Cardiac fibroblast (primary cell): ENCODE results near the gene TMUB2.

Source experiments
- DNase-seq, 2 donors: peaks; one replicate each; pipeline versions ENCODE4 v3.0.0 to v3.0.0-alpha.2; 2010; ENCODE audit warnings: low read depth in 2 of 2
- H3K4me3 ChIP-seq, 2 donors: replicated peaks in 1 of 2; 1 replicate in 1 of 2; 2 replicates in 1 of 2; pipeline ENCODE4 v1.5.1; 2011; ENCODE audit warnings: low read depth in 2 of 2, low read length in 2 of 2, mild to moderate bottlenecking in 2 of 2, moderate library complexity in 1 of 2
- CTCF ChIP-seq: IDR thresholded peaks from one replicate; pipeline ENCODE4 v1.5.1; 2011; ENCODE audit warnings: low read depth, mild to moderate bottlenecking, low read length, inconsistent platforms

TMUB2 gene

GRCh38 chr17:44197980-44198720 is 11.4 kb downstream of the TMUB2 start:
- TF ChIP-seq CTCF, result peak; percentile 12
- peak; percentile 66 to 71 for DNase-seq
- peak overlapping the region; percentile 73 to 77 for H3K4me3 ChIP-seq

GRCh38 chr17:44198721-44199552 is 12.2 kb downstream of the TMUB2 start:
- peak; percentile 42 to 70 for DNase-seq
- H3K4me3 ChIP-seq, result peak overlapping the region; percentile 73 to 77
- TF ChIP-seq CTCF, result no peak

- DNase-seq, result peak; percentile 98 to 99
- TF ChIP-seq CTCF, result no peak
- peak within 1 kb of the TSS; percentile 73 to 77 for H3K4me3 ChIP-seq
Measured at GRCh38 chr17:44199553-44200477, 13.0 kb downstream of the TMUB2 start, which contains the start of gene ATXN7L3. Gene ATXN7L3, minus strand, starts transcription at chr17:44199884. Its CDS starts 1,814 bp downstream, at chr17:44198070.

GRCh38 chr17:44200478-44201155 is 13.8 kb downstream of the TMUB2 start:
- H3K4me3 ChIP-seq, result peak overlapping the region; percentile 69 to 72
- TF ChIP-seq CTCF, result no peak
- no peak for DNase-seq

GRCh38 chr17:44202756-44203155 is 16.0 kb downstream of the TMUB2 start:
- TF ChIP-seq CTCF, result no peak
- no peak overlapping the region for H3K4me3 ChIP-seq
- DNase-seq, result no peak
